Endothelial cell of umbilical vein (primary cell): Measurements from ENCODE around the gene FANCC.

Source experiments
- POLR2A ChIP-seq: IDR thresholded peaks from 2 replicates; pipeline ENCODE4 v1.6.1; 2012; ENCODE audit warnings: low read depth, mild to moderate bottlenecking, control low read depth, low read length
- TF ChIP-seq, protein P1 (sequence below), 2 donors: IDR thresholded peaks; 1 replicate in 1 of 2; 2 replicates in 1 of 2; pipeline ENCODE4 v1.5.1; 2011; ENCODE audit warnings: low read length in 2 of 2, mild to moderate bottlenecking in 2 of 2, moderate library complexity in 2 of 2, control low read depth in 1 of 2, inconsistent platforms in 1 of 2, low read depth in 1 of 2; ENCODE audit not compliant: insufficient read depth in 1 of 2; ENCODE audit errors: extremely low read depth in 1 of 2

DNA sequence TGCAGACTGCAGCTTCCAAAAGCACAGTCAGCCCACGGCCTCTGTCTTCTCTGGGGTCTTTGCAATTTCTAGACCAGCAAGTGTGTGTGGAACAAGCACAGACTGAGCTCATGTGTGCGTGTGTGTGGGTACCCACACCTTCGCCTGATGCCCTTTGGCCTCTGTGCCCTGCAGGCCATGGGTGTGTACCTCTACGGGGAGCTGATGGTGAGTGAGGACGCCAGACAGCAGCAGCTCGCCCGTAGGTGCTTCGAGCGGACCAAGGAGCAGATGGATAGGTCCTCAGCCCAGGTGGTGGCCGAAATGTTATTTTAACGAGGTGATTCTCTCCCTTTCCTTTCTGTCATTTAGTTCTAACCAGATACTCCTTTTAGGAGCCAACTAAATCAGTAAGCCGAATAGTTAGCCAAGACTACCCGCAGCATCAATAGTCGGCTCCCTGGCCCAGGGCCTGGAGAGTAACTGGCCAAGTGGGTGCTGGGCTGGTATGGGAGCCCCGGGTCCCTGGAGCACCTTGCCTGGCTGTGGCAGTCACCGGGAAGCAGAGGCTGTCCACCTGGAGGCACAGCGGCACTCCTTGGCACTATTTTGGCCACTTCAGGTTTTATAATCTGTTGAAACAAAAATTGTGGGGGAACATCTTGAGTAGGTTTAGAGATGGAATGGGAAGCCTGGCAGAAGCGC, 235.0 kb downstream of the FANCC start:
- TF ChIP-seq, protein P1, sequence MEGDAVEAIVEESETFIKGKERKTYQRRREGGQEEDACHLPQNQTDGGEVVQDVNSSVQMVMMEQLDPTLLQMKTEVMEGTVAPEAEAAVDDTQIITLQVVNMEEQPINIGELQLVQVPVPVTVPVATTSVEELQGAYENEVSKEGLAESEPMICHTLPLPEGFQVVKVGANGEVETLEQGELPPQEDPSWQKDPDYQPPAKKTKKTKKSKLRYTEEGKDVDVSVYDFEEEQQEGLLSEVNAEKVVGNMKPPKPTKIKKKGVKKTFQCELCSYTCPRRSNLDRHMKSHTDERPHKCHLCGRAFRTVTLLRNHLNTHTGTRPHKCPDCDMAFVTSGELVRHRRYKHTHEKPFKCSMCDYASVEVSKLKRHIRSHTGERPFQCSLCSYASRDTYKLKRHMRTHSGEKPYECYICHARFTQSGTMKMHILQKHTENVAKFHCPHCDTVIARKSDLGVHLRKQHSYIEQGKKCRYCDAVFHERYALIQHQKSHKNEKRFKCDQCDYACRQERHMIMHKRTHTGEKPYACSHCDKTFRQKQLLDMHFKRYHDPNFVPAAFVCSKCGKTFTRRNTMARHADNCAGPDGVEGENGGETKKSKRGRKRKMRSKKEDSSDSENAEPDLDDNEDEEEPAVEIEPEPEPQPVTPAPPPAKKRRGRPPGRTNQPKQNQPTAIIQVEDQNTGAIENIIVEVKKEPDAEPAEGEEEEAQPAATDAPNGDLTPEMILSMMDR (IDR thresholded peaks at IDR 0.05; ENCODE audit: extremely low read depth in 1 of 2, insufficient read depth in 1 of 2, low read depth in 1 of 2, low read length in 2 of 2) = no peak
- TF ChIP-seq POLR2A = no peak
